HG03095 (cell line): ENCODE data around the gene BSG.

Experiments used
- ATAC-seq: cut with Tn5 transposase; IDR thresholded peaks from one replicate; pipeline ENCODE4 v1.9.1; 2021; ENCODE audit warnings: moderate library complexity; ENCODE audit not compliant: unreplicated experiment

BSG gene

DNA sequence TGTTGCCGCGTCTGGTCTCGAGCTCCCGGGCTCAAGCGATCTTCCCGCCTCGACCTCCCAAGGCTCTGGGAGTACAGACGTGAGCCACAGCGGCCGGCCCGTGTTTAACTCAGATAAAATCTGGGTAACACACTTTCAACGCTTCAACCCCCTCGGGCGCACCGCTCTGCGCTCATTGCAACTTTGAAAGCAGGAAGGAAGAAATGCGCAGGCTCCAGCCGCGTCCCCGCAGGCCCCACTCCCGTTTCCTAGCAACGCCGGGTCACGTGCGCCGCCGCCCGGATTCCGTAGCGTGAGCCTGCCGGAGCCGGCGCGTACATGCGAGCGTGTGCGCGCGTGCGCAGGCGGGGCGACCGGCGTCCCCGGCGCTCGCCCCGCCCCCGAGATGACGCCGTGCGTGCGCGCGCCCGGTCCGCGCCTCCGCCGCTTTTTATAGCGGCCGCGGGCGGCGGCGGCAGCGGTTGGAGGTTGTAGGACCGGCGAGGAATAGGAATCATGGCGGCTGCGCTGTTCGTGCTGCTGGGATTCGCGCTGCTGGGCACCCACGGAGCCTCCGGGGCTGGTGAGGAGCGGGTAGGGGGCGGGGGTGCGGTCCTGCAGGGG lies at the start of gene BSG:
TSS of gene BSG (plus strand) at position 457 of the 603 bp plus-strand sequence. CDS start at position 496, 39 bp downstream.
- ATAC-seq: peak; percentile 60

DNA sequence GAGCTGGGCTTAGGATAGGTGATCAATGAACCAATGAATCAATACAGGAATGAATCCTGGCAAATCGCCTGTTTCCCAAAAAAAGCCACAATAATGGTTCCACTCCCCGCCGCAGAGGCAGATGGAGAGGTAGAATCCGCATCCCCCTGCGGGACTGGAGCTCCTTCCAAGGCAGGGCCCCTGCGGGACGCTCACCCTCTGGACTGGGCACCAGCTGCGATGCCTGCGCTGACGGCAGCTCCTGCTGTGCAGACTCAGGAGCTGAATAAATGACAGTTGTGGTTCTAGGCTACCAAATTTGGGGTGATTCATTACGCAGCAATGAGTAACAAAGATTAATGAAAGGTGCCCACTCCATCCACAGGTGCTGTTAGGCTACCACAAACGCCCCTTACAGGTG lies 49.7 kb upstream of the BSG start:
- no peak for ATAC-seq

DNA sequence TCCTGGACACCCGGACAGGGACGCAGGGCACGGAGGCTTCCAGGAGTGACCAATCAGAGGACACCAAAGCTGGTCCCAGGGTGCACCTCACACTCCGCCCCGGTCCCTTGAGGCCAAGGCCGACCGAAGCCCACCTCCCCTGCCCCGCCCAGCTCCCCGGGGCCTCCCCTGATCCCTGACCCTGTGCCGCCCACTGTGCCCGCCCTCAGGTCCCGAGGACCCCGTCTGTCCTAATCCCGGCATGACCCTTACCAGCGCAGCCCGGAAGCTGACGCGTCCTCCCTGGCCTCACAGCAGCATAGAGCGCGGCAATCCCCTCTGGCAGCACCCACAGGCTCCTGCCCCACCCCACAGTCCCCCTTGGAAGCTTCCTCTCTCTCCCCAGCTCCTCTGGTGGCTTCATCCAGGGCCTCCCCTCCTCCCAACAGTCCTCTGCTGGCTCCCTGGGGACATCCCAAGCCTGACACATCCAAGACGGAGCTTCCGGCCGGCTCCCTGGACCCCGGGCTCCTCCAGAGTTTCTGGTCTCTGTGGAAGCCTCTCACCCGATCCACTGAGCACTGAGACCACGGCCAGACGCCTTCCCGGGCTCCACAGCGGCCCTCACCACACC lies 48.2 kb upstream of the BSG start:
- no peak for ATAC-seq

DNA sequence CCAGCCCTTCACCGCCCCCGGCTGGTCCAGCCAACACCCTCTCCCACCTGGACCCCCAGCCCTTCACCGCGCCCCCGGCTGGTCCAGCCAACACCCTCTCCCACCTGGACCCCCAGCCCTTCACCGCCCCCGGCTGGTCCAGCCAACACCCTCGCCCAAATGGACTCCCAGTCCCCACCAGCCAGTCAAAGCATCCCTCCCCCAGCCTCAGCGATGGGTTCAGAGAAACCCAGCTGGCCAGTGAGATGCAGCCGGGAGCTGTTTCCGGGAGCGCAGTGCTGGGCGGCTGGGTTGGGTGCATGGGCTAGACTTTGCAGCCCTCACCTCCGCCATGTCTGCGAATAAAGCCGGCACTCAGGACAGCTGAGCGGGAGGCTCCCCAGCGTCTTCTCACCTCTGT lies 47.4 kb upstream of the BSG start:
- ATAC-seq: no peak

DNA sequence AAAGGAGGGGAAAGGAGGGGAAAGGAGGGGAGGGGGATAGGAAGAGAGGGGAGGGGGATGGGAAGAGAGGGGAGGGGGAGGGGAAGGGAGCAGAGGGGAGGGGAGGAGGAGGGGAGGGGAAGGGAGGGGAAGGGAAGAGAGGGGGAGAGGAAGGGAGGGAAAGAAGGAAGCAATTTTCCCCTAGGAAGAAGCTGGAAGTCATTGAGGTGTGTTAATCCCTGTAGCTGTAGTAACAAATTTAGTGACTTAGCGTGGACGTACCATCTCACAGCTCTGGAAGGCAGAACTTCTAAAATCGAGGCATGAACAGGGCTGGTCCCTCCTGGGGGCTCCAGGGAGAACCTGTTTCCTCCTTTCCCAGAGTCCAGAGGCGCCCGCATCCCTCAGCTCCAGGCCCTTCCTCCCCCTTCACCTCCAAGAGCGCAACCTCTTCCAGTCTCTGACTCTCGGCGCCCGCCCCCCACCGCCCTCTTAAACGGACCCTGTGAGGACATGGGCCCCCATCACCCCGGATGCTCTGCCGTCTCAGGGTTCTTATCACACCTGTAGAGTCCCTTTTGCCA lies 46.5 kb upstream of the BSG start:
- no peak for ATAC-seq

DNA sequence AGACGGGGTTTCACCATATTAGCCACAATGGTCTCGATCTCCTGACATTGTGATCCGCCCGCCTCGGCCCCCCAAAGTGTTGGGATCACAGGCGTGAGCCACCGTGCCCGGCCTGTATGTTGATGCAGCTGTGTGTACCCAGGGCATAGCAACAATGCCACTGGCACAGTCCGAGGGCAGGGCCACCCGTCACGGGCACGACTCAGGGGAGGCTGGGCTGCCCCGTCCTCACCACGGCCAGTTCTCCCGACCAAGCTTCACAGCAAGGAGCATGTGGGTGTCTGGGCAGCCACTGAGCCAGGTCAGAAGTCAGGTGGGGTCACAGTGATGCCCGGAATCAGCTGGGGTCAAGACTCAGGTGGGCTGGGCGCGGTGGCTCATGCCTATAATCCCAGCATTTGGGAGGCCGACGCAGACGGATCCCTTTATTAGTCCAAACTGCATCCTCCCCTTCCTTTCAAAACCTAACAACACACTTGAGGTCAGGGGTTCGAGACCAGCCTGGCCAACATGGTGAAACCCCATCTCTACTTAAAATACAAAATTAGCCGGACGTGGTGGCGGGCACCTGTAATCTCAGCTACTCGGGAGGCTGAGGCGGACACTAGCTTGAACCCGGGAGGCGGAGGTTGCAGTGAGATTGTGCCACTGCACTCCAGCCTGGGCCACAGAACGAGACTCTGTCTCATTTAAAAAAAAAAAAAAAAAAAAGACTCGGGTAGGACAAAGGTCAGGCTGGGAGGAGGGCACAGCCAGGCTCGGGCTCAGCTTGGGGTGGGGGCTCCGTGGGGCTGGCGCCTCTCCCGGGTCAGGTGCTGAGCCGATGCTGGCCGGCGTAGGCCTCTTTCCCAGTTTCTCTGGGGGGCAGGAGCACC lies 42.0 kb upstream of the BSG start:
- no peak for ATAC-seq

DNA sequence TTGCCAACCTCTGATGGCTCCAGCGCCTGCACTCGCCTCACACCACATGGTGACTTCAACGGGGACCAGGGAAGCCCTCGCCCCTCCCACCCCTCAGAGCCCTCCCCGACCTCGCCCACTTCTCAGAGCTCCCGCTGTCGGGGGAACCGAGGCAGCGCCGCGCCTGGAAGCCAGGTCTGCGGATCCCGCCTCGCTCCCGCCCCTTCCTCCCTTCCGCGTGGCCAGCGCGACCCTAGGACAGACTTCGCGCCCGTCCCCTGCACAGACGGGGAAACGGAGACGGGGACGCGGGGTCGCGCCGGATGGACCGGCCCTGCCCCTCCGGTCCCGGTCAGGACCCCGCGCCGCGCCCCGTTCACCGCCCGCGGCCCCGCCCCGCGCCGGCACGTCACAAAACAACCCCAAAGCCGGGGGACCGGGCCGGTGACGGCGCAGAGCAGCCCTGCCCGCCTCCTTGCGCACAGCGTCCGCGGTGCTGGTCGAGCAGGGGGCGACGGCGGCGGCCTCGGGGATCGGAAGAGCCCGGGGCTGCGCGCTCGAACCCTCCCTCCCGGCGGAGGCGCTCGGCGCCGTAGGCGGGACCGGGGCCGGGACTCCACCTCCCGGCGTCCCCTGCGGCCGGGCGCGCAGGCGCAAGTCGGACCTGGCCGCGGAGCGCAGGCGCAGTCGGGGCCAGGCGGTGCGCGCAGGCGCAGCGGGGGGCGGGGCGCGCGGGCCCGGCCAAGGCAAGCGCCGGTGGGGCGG lies 41.2 kb upstream of the BSG start:
- peak; percentile 41 for ATAC-seq

DNA sequence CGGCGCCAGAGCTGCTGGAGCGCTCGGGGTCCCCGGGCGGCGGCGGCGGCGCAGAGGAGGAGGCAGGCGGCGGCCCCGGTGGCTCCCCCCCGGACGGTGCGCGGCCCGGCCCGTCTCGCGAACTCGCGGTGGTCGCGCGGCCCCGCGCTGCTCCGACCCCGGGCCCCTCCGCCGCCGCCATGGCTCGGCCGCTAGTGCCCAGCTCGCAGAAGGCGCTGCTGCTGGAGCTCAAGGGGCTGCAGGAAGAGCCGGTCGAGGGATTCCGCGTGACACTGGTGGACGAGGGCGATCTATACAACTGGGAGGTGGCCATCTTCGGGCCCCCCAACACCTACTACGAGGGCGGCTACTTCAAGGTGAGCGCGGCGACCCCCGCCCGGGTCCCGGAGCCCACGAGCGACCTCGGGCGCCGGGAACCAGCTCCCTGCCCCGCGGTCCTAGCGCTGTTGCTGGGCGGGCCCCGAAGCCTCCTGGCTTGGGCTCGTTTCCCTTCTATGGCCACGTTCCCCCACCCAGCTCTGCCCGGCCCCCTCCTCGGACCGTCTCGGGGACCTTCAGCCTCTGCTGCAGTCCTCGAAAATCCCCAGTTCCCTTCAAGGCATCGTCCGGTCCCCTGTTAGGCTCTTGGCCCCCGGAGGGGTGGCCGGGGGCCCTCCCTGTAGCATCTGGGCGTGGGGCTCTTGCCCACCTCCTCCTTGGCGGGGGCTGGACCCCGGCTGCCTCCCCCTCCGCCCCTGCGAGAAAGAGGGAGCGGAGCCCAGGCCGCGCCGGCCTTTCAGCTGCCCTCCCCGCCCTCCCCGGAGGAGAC lies 40.4 kb upstream of the BSG start, which contains the start of gene CDC34:
TSS of gene CDC34 (plus strand) at position 8 of the 808 bp plus-strand sequence. CDS start at position 180, 172 bp downstream.
- ATAC-seq: peak; percentile 37

DNA sequence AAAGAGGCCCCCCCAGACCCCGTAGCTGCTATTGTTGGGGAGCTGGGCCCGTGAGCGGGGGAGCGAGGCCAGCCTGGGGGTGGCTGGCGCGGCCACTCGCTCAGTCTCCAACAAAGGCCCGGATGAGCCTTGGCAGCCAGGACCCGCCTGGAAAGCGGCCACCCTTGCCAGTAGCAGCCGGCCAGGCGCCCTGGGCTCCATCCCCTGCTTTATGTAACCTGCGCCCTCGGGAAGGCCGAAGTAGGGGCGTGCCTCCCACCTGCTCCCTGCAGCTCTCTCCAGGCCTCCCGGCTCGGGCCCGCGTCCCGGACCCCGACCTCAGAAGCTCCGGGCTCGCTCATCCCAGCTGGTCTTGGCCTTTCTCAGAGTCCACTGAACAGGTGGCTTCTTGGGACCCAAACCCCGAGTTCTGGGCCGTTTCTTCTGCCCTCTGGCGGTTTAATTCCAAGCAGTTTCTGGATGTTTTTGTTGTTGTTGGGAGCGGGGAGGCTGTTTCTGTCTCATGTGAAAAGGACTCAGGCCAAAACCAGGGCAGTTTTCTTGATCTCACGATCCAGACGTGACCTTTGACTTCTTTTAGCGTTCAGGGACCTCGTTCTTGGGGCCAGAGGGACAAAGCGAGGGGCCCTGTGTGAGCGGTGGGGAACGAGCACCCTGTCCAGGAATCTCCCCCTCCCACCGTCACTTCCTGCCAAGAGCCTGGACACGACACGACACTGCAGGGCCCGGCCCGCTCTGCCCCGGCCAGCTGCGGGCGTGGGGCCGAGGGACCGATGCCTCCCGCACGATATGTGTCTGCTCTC lies 39.6 kb upstream of the BSG start:
- ATAC-seq: peak; percentile 11

DNA sequence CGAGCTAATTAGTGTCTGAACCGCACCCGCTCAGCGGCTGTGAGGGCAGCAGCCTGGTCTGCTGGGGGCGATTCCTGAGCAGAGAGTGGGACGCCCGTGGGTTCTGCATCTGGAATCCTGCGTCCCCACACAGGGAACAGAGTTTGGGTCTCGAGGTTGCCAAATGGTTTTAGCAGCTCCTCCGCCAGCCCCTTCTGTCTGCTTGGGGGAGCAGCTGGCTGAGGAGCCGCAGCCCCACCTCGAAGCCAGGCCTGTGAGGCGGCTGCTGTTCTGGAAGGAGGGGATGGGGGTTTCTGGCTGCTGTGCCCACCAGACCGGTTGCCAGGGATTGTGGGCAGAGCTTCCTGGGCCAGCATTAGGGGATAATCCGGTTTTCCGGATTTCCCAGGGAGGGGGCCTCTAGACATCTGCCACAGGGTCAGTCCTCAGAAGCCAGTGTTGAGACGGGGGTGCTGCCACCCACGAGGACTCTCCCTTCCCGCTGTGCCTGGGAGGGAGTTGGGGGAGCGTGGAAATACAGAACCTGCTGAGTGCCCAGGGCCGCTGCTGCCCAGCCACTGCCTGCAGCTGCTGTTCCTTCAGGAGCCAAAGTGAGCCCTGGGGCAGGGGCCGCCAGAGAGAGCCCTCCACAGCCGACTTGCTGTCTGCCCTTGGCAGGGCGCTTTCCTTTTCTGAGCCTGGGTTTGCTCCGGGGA lies 38.9 kb upstream of the BSG start:
- ATAC-seq: no peak

DNA sequence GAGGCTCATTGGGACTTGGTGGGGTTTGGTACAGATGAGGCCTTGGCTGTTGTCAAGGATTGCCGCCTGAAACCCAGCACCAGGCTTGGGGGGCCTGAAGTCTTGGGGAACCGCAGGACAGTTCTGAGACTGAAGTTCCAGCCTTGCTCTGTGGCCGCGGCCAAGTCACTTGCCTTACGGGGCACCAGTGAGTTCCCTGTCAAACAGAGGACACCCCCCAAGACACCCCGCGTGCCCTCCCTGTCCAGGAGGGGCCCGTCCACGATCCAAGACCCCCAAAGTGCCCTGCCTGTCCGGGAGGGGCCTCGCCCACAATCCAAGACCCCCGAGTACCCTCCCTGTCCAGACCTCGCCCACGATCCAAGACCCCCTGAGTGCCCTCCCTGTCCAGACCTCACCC lies 38.3 kb upstream of the BSG start:
- no peak for ATAC-seq

DNA sequence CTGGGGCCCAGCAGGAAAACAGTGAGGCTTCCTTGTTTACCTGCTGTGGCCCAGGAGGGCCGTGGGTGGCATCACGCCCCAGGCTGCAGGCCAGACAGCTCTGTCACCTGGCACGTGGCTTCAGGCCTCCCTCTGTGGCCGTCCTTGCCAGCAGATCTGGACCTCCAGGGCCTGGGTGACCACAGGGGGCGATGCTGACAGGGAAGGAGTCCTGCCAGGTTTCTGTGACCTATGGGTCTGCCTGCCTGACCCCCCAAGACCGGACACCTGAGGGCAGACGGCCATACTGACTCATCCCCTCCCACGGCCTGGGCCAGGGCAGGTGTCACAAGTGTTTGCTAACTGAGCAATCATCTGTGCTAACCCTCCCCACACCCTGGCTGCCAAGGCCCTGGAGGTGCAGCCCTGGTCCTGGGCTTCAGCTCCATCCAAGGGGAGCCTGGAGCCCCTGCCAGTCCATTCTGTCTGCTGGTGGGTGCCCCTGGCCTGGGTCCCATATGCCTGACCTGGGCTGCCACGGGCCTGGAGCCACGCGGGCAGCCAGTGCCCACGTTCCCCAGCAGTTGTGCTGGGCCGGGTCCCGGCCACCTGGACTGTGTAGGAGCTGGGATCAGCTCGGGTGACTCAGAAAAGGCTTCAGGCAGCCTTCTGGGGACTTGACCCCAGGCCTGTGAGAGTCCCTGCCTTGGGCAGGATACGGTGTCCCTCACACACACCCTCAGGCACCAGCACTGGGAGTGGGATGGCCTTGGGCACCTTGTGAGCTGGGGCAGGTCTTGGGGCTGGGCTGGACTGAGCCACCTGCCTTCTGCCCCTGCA lies 37.2 kb upstream of the BSG start:
- no peak for ATAC-seq

DNA sequence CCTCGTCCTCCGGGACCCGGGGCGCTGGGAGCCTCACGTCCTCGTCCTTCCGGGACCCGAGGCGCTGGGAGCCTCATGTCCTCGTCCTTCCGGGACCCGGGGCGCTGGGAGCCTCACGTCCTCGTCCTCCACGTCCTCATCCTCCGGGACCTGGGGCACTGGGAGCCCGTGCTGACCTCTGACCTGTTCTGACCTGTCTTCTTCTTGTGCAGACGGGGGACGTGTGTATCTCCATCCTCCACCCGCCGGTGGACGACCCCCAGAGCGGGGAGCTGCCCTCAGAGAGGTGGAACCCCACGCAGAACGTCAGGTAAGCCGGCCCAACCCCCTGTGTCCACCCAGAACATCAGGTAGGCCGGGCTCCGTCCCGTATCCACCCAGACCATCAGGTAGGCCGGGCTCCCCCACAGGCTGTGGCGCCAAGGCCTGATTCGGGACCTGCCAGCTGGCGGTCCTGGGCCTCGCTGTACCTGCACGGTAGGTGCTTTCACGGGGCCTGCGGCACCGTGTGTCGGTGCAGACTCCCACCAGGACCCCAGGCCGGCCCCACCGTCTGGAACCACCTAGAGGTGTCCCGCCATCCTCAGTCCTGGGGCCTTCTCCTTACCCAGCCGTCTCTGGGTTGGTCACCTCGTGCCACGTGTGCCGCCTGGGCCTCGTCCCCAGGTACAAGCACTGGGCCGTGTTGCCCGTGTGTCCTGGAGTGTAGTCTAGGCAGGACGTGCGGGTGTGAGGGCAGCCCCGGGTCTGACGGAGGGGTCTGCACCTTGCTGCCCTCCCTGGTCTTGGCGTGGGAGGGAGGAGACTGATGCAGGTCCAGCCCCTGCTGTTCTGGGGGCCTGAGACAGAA lies 36.1 kb upstream of the BSG start:
- no peak for ATAC-seq

DNA sequence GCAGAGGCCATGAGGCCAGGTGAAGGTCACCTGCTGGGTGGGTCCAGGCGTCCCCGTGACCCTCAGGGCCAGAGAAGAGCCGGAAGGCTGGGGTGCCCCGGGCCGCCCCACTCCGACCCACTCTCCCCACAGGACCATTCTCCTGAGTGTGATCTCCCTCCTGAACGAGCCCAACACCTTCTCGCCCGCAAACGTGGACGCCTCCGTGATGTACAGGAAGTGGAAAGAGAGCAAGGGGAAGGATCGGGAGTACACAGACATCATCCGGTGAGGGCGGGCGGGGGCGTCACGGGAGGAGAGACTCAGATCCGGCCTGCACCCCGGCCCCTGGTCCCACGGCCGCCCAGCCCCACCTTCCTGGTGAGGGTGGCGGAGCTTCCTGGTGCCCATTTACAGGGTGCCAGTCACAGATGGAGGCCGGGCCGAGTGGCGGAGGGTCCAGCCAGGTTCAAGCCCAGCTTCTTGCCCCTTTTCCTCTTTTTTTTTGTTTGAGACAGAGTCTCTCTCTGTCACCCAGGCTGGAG lies 35.5 kb upstream of the BSG start:
- ATAC-seq: no peak

DNA sequence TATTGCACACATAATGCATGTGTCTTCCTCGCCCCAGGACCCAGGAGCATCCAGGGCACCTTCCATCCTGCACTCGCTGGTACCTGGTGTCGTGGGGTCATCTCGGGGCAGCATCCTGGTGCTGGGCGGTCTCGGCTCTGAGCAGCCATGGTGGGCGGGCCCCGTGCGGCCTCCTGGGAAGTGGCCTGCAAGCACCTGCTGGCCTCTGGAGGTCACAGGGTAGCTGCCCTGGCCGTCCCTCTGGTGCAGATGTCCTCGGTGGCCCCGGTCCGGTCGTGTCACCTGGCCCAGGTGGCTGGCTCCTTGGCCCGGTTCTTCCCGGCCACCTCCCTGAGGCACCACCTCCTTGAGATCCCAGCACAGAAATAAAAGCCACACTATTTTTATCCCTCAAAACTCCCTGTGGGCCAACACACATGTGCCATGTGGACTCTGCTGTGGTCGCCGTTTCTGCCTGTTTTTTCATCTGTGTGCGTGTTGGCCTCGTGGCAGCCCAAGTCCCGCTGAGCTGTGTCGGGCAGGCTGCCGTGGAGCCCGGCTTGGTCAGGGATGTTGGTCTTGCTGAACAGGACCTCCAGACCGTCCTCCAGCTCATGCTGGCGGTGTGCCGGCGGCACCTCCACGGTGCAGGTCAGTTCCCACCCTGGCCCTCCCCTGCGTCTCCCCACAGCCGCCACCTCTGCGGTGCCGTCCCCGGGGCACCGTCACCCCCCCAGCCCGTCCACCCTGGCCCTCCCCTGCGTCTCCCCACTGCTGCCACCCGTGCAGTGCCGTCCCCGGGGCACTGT lies 33.6 kb upstream of the BSG start:
- no peak for ATAC-seq
